Heart right ventricle (tissue), 16 donors: ENCODE data around the gene ZNF148. TPM values are rescaled to one million over a fixed set of nuclear protein-coding genes. Genes with fewer than 3 reads are reported as not detected.

Experiments used
- ATAC-seq, 8 donors: fragments of 200-7000 bp; cut with Tn5 transposase; one replicate each; pipeline ENCODE4 v1.9.1; 2020; ENCODE audit warnings: mild to moderate bottlenecking in 8 of 8, moderate library complexity in 8 of 8, moderate number of reproducible peaks in 1 of 8
- DNase-seq, 2 donors: peaks; one replicate each; pipeline ENCODE4 v3.0.0-alpha.2; 2020
- H3K27ac ChIP-seq, 10 donors: fragments of 200-600 bp; sonication (generic) in 2 of 10; one replicate each; pipeline versions ENCODE4 v1.5.0 to v1.8.0; 2020 to 2022; ENCODE audit warnings: mild to moderate bottlenecking in 3 of 10
- H3K27me3 ChIP-seq, 7 donors: fragments of 200-600 bp; one replicate each; pipeline ENCODE4 v1.8.0; 2021 to 2022; ENCODE audit warnings: mild to moderate bottlenecking in 2 of 7
- H3K36me3 ChIP-seq, 9 donors: fragments of 200-600 bp; sonication (generic) in 1 of 9; one replicate each; pipeline versions ENCODE4 v1.5.0 to v1.8.0; 2020 to 2022; ENCODE audit warnings: mild to moderate bottlenecking in 2 of 9
- H3K4me1 ChIP-seq, 9 donors: fragments of 200-600 bp; sonication (generic) in 1 of 9; one replicate each; pipeline versions ENCODE4 v1.5.0 to v1.8.0; 2020 to 2022; ENCODE audit warnings: mild to moderate bottlenecking in 4 of 9
- H3K4me3 ChIP-seq, 10 donors: fragments of 200-600 bp; sonication (generic) in 2 of 10; one replicate each; pipeline versions ENCODE4 v1.5.0 to v1.8.0; 2020 to 2022; ENCODE audit warnings: mild to moderate bottlenecking in 7 of 10, moderate library complexity in 2 of 10
- H3K9me3 ChIP-seq, 11 donors: fragments of 200-600 bp in 10 of 11; sonication (generic) in 2 of 11; one replicate each; pipeline versions ENCODE4 v1.5.0 to v1.8.0; 2013 to 2022; ENCODE audit warnings: mild to moderate bottlenecking in 2 of 11, control low read depth in 1 of 11, moderate library complexity in 1 of 11
- CTCF ChIP-seq, 9 donors: fragments of 200-600 bp; sonication (generic) in 2 of 9; IDR thresholded peaks; one replicate each; pipeline versions ENCODE4 v1.5.0 to v1.8.0; 2021 to 2022; ENCODE audit warnings: antibody characterized with exemption in 9 of 9, mild to moderate bottlenecking in 5 of 9, moderate library complexity in 1 of 9
- WGBS, 2 donors: extraction: QIAGEN DNeasy Blood & Tissue Kit; methylation state at CpG; one replicate each; pipeline ENCODE4 v1.1.7; 2013; ENCODE audit warnings: inconsistent platforms in 1 of 2; 5-methylcytosine and 5-hydroxymethylcytosine counted together
- intact Hi-C, 10 donors: fragments of 100-400 bp; cut with DNase I; formaldehyde crosslinking; loops; one replicate each; pipeline versions ENCODE4 v1.11.1 to v1.14.2; 2022
- polyA plus RNA-seq, 2 donors: library from polyadenylated mRNA; stranded (reverse); fragments of 200-250 nt; gene quantifications; one replicate each; pipeline ENCODE4 v1.2.3, GENCODE V29; 2013
- total RNA-seq, 10 donors: library from RNA; stranded (reverse); fragmentation: NEBNext Ultra II Directional in 3 of 10; extraction: Animal tissue kit (Norgen Biotek cat#: 25700) in 3 of 10; gene quantifications; one replicate each; pipeline versions ENCODE4 v1.2.1 to v1.2.4, GENCODE V29; 2021 to 2023
- donor health status: Arrhythmogenic right ventricular cardiomyopathy.
- donor health status: ischemic (EF 13 %, LVEDD 7.1; RV severe dilation, severe dysfunction).
- donor health status: healthy with polysubstance abuse.
- donor health status: DM: no; HTN: yes; CAD: no.
- donor health status: DM: no; HTN: no; CAD: no.
- donor health status: ischemic (EF 25% LVEDD 6.9; RV normal size, moderate dysfunction).
- donor health status: ischemic (EF 25% LVEDD 5.7; RV mildly dilated, moderate dysfunction).
- donor health status: healthy.
- donor health status: DM: yes; HTN: yes; CAD: no.
- donor health status: Ischemic cardiomyopathy.
- donor health status: ischemic (EF 35%, LVEDD 5.7; RV mildly dilated, moderate dysfunction).
- donor health status: nonischemic (EF 11% LVEDD 7.7; RV severe dilation, severe dysfunction).
- donor health status: DM: yes; HTN: yes; CAD: no.
- donor health status: PGD.
- donor health status: ischemic (EF 29% LVEDD 5.4; RV normal size, mild dysfunction).
- donor health status: nonischemic (EF 23%, LVEDD 6.1; RV moderate dilation, normal function).

Gene ZNF148
- total and polyA plus RNA-seq, 12 donors = 2.9 to 59.6 (median 44.7) TPM

GRCh38 chr3:125375950-125376679, 990 bp upstream of the ZNF148 start:
- Histone ChIP-seq H3K27me3 (no peaks in the 10 kb centered on the region), H3K4me3 (peak overlapping the region; percentile 63 to 88 (median 72)), H3K4me1 (peaks cover 9 to 33% (median 17%) of the 10 kb centered on the region in 9 donors), H3K9me3 (no peaks in the 10 kb centered on the region), H3K27ac (peak overlapping the region; percentile 59 to 98 (median 94)), H3K36me3 (peaks cover 0 to 6% (median 0%) of the 10 kb centered on the region in 9 donors)
- TF ChIP-seq CTCF (IDR thresholded peaks at IDR 0.05) = no peak
- ATAC-seq (no peak), DNase-seq (no peak)
- intact Hi-C loops = loop anchor here in 2 of 10 donors (5.0 to 10.0 kb wide), 2 partner anchors 141 to 379 kb away; no protein-coding TSS in a partner anchor
- 62 to 64% methylated on average over 10 of the region's 10 CpGs for WGBS, 2 donors

- no peak for TF ChIP-seq CTCF (IDR thresholded peaks at IDR 0.05)
- peaks cover 9 to 45% (median 26%) of the 10 kb centered on the region in 9 donors for H3K4me1 ChIP-seq
- peak; percentile 22 to 35 for DNase-seq
- H3K4me3 ChIP-seq = peak overlapping the region; percentile 63 to 88 (median 72)
- no peaks in the 10 kb centered on the region for H3K9me3 ChIP-seq
- peak; percentile 32 to 62 (median 44) for ATAC-seq
- no peaks in the 10 kb centered on the region for H3K27me3 ChIP-seq
- peaks cover 0 to 10% (median 0%) of the 10 kb centered on the region in 9 donors for H3K36me3 ChIP-seq
- intact Hi-C loops = loop anchor here in 1 of 10 donors (10.0 kb wide), 1 partner anchor 140 kb away; no protein-coding TSS in a partner anchor
- WGBS, 2 donors = 1% methylated on average over 26 of the region's 26 CpGs
- peak overlapping the region; percentile 59 to 98 (median 94) for H3K27ac ChIP-seq
Measured at GRCh38 chr3:125374501-125374995, 577 bp downstream of the ZNF148 start.

- intact Hi-C loops = loop anchor here in 1 of 10 donors (10.0 kb wide), 1 partner anchor 93 kb away; no protein-coding TSS in a partner anchor
- Histone ChIP-seq H3K36me3 (peaks cover 0 to 10% (median 0%) of the 10 kb centered on the region in 9 donors), H3K4me3 (no peak overlapping the region), H3K27ac (peak overlapping the region in 8 of 10 donors; percentile 2 to 58 (median 15)), H3K4me1 (peaks cover 0 to 65% (median 28%) of the 10 kb centered on the region in 9 donors), H3K27me3 (no peaks in the 10 kb centered on the region), H3K9me3 (no peaks in the 10 kb centered on the region)
- WGBS, 2 donors = 55 to 57% methylated on average over 5 of the region's 5 CpGs
- no peak for TF ChIP-seq CTCF (IDR thresholded peaks at IDR 0.05)
- ATAC-seq = peak in 1 of 8 donors; percentile 55
- no peak for DNase-seq
Measured at GRCh38 chr3:125367403-125368230, 7.5 kb downstream of the ZNF148 start.

- H3K4me1 ChIP-seq = peaks cover 0 to 60% (median 28%) of the 10 kb centered on the region in 9 donors
- no peaks in the 10 kb centered on the region for H3K9me3 ChIP-seq
- H3K27ac ChIP-seq = no peak overlapping the region
- no peak for TF ChIP-seq CTCF (IDR thresholded peaks at IDR 0.05)
- no peaks in the 10 kb centered on the region for H3K27me3 ChIP-seq
- H3K36me3 ChIP-seq = peaks cover 0 to 4% (median 0%) of the 10 kb centered on the region in 9 donors
- intact Hi-C loops = loop anchor here in 1 of 10 donors (10.0 kb wide), 1 partner anchor 91 kb away; no protein-coding TSS in a partner anchor
- 91 to 96% methylated on average over 2 of the region's 2 CpGs for whole genome bisulfite sequencing, 2 donors
- DNase-seq (no peak), ATAC-seq (no peak)
- H3K4me3 ChIP-seq = no peak overlapping the region
Measured at GRCh38 chr3:125366132-125366531, 9.0 kb downstream of the ZNF148 start.
